ENCODE measurements around the gene PIEZO2.

DNA sequence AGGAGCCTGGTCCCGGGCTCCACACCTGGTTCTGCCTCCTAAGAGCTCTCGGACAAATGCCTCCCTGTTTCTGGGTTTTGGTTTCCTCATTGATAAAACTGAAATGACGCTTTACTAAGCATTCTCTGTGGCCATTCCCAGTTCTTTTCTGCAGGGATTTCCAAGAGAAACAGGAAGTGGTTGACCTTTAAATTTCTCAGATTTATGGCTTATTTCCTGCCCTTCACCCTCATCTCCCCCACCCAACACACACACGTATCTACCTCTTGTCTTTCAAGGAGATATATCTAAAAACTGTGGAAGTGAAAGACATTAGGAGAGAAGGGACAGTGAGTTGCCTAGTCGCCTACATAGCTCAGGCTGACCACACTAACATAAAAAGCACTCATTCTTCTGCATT, 53.0 kb downstream of the PIEZO2 start:
- TF ChIP-seq, protein P1, sequence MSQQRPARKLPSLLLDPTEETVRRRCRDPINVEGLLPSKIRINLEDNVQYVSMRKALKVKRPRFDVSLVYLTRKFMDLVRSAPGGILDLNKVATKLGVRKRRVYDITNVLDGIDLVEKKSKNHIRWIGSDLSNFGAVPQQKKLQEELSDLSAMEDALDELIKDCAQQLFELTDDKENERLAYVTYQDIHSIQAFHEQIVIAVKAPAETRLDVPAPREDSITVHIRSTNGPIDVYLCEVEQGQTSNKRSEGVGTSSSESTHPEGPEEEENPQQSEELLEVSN (IDR thresholded peaks at IDR 0.05), result no peak
- TF ChIP-seq FOSL1 (IDR thresholded peaks at IDR 0.05; ENCODE audit: insufficient read depth, low read depth, low read length) (no peak), CTCF (IDR thresholded peaks at IDR 0.05; ENCODE audit: control extremely low read depth in 1 of 3, insufficient read depth in 1 of 3, low read depth in 1 of 3, low read length in 3 of 3) (no peak), JUN (IDR thresholded peaks at IDR 0.05; ENCODE audit: low read depth, low read length) (no peak), POU5F1 (IDR thresholded peaks at IDR 0.05; ENCODE audit: low read depth, low read length) (no peak), TEAD4 (IDR thresholded peaks at IDR 0.05; ENCODE audit: low read depth, low read length) (no peak), POLR2AphosphoS5 (IDR thresholded peaks at IDR 0.05; ENCODE audit: low read depth, low read length) (no peak), EZH2 (IDR thresholded peaks at IDR 0.05; ENCODE audit: low read depth, low read length, severe bottlenecking) (no peak), BRCA1 (IDR thresholded peaks at IDR 0.05; ENCODE audit: low read depth, low read length) (no peak), POLR2A (IDR thresholded peaks at IDR 0.05; ENCODE audit: control extremely low read depth in 1 of 2, low read depth in 2 of 2, low read length in 2 of 2) (no peak), ASH2L (IDR thresholded peaks at IDR 0.05; ENCODE audit: low read length) (no peak), SIN3A (conservative IDR thresholded peaks at IDR 0.05 in 1 of 2, IDR thresholded peaks at IDR 0.05 in 1 of 2; ENCODE audit: low read depth in 1 of 2, low read length in 2 of 2) (no peak), KDM5A (IDR thresholded peaks at IDR 0.05; ENCODE audit: low read length) (no peak)
- TF ChIP-seq, protein P2, sequence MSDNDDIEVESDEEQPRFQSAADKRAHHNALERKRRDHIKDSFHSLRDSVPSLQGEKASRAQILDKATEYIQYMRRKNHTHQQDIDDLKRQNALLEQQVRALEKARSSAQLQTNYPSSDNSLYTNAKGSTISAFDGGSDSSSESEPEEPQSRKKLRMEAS (IDR thresholded peaks at IDR 0.05), result no peak
